ENCODE data around the gene FSIP1.

GRCh38 chr15:39640665-39641064 is 142.0 kb downstream of the FSIP1 start:
- TF ChIP-seq SRSF9 (IDR thresholded peaks at IDR 0.05; ENCODE audit: borderline replicate concordance, low read depth, low read length) (no peak), MXI1 (IDR thresholded peaks at IDR 0.05; ENCODE audit: low read depth, low read length) (no peak), E2F1 (CRISPR knock-in tag; IDR thresholded peaks at IDR 0.05) (no peak), ATF3 (IDR thresholded peaks at IDR 0.05) (no peak), ATF3 (CRISPR knock-in tag; conservative IDR thresholded peaks at IDR 0.05) (no peak), ZNF41 (CRISPR knock-in tag; conservative IDR thresholded peaks at IDR 0.05) (no peak), SNIP1 (IDR thresholded peaks at IDR 0.05; ENCODE audit: low read depth) (no peak), ATF7 (IDR thresholded peaks at IDR 0.05) (no peak), ZNF24 (IDR thresholded peaks at IDR 0.05) (no peak), JUN (IDR thresholded peaks at IDR 0.05; ENCODE audit: borderline replicate concordance, low read depth, low read length) (no peak), JUN (CRISPR knock-in tag; IDR thresholded peaks at IDR 0.05; ENCODE audit: borderline replicate concordance) (no peak), HDAC8 (tag; IDR thresholded peaks at IDR 0.05) (no peak), CTCF (IDR thresholded peaks at IDR 0.05 in 2 of 3, conservative IDR thresholded peaks at IDR 0.05 in 1 of 3; ENCODE audit: insufficient read depth in 2 of 3, low read depth in 1 of 3, low read length in 3 of 3) (no peak), KLF6 (CRISPR knock-in tag; IDR thresholded peaks at IDR 0.05; ENCODE audit: borderline replicate concordance) (no peak), ZNF780A (CRISPR knock-in tag; IDR thresholded peaks at IDR 0.05) (no peak)

Data from K562 (cell line).